Measurements from ENCODE around the gene KCNN3. TPM values are rescaled to one million over a fixed set of nuclear protein-coding genes. Genes with fewer than 3 reads are reported as not detected.
A peak's percentile ranks its signal among the peaks of the same experiment; 100 is the strongest.

The KCNN3 gene
- total RNA-seq, 1 donor from 2014 or later, result under 0.01 TPM

- H3K4me3 ChIP-seq (ENCODE audit: low read depth, low read length), result no peak overlapping the region
- DNase-seq (ENCODE audit: low read depth), result no peak
- no peak for TF ChIP-seq CTCF (conservative IDR thresholded peaks at IDR 0.05; ENCODE audit: low read depth, low read length)
These were observed 166.9 kb downstream of the KCNN3 start for GRCh38 chr1:154703170-154703569.

- no peak overlapping the region for H3K4me3 ChIP-seq (ENCODE audit: low read depth, low read length)
- DNase-seq (ENCODE audit: low read depth), result no peak
These were observed 171.6 kb downstream of the KCNN3 start for GRCh38 chr1:154698320-154699096.

GRCh38 chr1:154697710-154698109, 172.4 kb downstream of the KCNN3 start:
- H3K4me3 ChIP-seq (ENCODE audit: low read depth, low read length), result no peak overlapping the region
- DNase-seq (ENCODE audit: low read depth), result no peak
- TF ChIP-seq CTCF (conservative IDR thresholded peaks at IDR 0.05; ENCODE audit: low read depth, low read length), result no peak

More at GRCh38 chr1:154698320-154699096, 171.6 kb downstream of the KCNN3 start:
- TF ChIP-seq CTCF (conservative IDR thresholded peaks at IDR 0.05; ENCODE audit: low read depth, low read length), result no peak

- no peak for DNase-seq (ENCODE audit: low read depth)
- no peak for TF ChIP-seq CTCF (conservative IDR thresholded peaks at IDR 0.05; ENCODE audit: low read depth, low read length)
- no peak overlapping the region for H3K4me3 ChIP-seq (ENCODE audit: low read depth, low read length)
These were observed 173.6 kb downstream of the KCNN3 start for GRCh38 chr1:154696456-154696855.

GRCh38 chr1:154695985-154696384, 174.1 kb downstream of the KCNN3 start:
- peak; percentile 46 for TF ChIP-seq CTCF (conservative IDR thresholded peaks at IDR 0.05; ENCODE audit: low read depth, low read length)
- H3K4me3 ChIP-seq (ENCODE audit: low read depth, low read length), result no peak overlapping the region
- no peak for DNase-seq (ENCODE audit: low read depth)

- no peak overlapping the region for H3K4me3 ChIP-seq (ENCODE audit: low read depth, low read length)
- DNase-seq (ENCODE audit: low read depth), result no peak
- no peak for TF ChIP-seq CTCF (conservative IDR thresholded peaks at IDR 0.05; ENCODE audit: low read depth, low read length)
These were observed 175.1 kb downstream of the KCNN3 start for GRCh38 chr1:154694995-154695394.

- no peak for TF ChIP-seq CTCF (conservative IDR thresholded peaks at IDR 0.05; ENCODE audit: low read depth, low read length)
- H3K4me3 ChIP-seq (ENCODE audit: low read depth, low read length), result no peak overlapping the region
- no peak for DNase-seq (ENCODE audit: low read depth)
These were observed 181.0 kb downstream of the KCNN3 start for GRCh38 chr1:154689083-154689482.
